ENCODE data around the gene ERFE. TPM values are rescaled to one million over a fixed set of nuclear protein-coding genes. Genes with fewer than 3 reads are reported as not detected.
"Not testable (repeated sequence)": the region's sequence is repeated elsewhere in the genome, so short reads cannot be mapped to it uniquely, and the experiment has no call there.

The ERFE gene
- total RNA-seq, 2 experiments from 2014 or later = 0.37 to 0.50 TPM

GRCh38 chr2:238165288-238165921, 6.6 kb downstream of the ERFE start:
- DNase-seq (no peak), ATAC-seq (no peak)
- peaks cover 3% of the 10 kb centered on the region for H3K4me1 Mint-ChIP-seq (ENCODE audit: low read depth)
- peaks cover 9% of the 10 kb centered on the region for H3K36me3 Mint-ChIP-seq (ENCODE audit: low read depth)
- H3K27me3 Mint-ChIP-seq (ENCODE audit: low read depth) = peaks cover 21% of the 10 kb centered on the region
- ChIA-PET POLR2A (no interaction called here), CTCF (no interaction called here)
- no peak overlapping the region for H3K4me3 Mint-ChIP-seq
- H3K27ac Mint-ChIP-seq = no peak overlapping the region
- no peaks in the 10 kb centered on the region for H3K9me3 Mint-ChIP-seq (ENCODE audit: insufficient read depth)

GRCh38 chr2:238166391-238167343, 7.9 kb downstream of the ERFE start:
- Mint-ChIP-seq H3K36me3 (ENCODE audit: low read depth) (peaks cover 12% of the 10 kb centered on the region), H3K27me3 (ENCODE audit: low read depth) (peaks cover 18% of the 10 kb centered on the region), H3K9me3 (ENCODE audit: insufficient read depth) (no peaks in the 10 kb centered on the region), H3K27ac (no peak overlapping the region), H3K4me3 (no peak overlapping the region), H3K4me1 (ENCODE audit: low read depth) (no peaks in the 10 kb centered on the region)
- no peak for ATAC-seq
- CTCF ChIA-PET = no interaction called here
- POLR2A ChIA-PET = interaction anchor here (1.3 kb wide), 1 partner anchor 28 kb away, joined by 6 read pairs; the partner anchor contains the start of gene KLHL30
- DNase-seq = no peak

DNA sequence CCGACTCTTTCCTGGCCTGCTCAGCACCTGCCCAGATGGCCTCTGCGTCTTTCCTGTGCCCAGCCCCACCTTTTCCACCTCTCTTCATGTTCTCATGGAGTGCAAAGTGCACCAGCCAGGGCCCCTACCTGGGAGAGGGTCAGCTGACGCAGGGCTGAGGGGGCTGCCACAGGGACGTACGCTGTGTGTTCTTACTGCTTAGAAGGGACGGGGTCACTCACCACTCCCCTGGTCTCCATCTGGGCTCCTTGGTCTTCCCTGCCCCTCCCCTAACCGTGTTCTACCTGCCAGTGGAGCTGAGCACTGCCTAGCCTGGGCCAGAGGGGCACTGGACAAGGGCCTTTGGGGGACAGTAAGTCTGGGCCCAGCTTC, 8.6 kb downstream of the ERFE start:
- Mint-ChIP-seq H3K36me3 (ENCODE audit: low read depth) (peaks cover 17% of the 10 kb centered on the region), H3K4me3 (no peak overlapping the region), H3K9me3 (ENCODE audit: insufficient read depth) (no peaks in the 10 kb centered on the region), H3K4me1 (ENCODE audit: low read depth) (no peaks in the 10 kb centered on the region), H3K27me3 (ENCODE audit: low read depth) (peaks cover 17% of the 10 kb centered on the region), H3K27ac (peak overlapping the region; percentile 15)
- ChIA-PET CTCF (no interaction called here), POLR2A (interaction anchor here (1.3 kb wide), 1 partner anchor 28 kb away, joined by 6 read pairs; the partner anchor contains the start of gene KLHL30)
- DNase-seq = no peak
- no peak for ATAC-seq

DNA sequence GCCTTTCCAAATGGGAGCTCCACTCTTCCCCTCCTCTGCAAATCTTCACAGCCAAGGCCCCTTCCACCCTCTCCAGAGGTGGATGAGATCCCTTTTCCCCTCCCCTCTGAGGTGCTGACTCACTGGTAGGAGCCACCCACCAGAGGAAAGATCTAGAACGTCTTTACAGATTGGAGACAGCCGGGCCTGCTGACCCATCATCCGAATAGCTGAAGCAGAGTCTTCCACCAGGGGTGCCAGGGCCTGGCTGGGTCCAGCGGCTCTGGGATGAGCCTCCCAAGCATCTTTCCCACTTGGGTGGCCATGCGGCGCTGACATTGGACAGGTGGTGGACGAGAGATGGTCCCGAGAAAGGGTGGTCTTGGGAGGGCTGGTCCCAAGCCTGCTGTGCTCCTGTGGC, 9.0 kb downstream of the ERFE start:
- CTCF ChIA-PET = no interaction called here
- Mint-ChIP-seq H3K27me3 (ENCODE audit: low read depth) (peaks cover 16% of the 10 kb centered on the region), H3K36me3 (ENCODE audit: low read depth) (peaks cover 21% of the 10 kb centered on the region), H3K4me1 (ENCODE audit: low read depth) (no peaks in the 10 kb centered on the region), H3K4me3 (no peak overlapping the region), H3K9me3 (ENCODE audit: insufficient read depth) (no peaks in the 10 kb centered on the region), H3K27ac (peak overlapping the region; percentile 15)
- POLR2A ChIA-PET = interaction anchor here (1.3 kb wide), 1 partner anchor 29 kb away, joined by 6 read pairs; the partner anchor contains the start of gene KLHL30
- DNase-seq (no peak), ATAC-seq (no peak)

DNA sequence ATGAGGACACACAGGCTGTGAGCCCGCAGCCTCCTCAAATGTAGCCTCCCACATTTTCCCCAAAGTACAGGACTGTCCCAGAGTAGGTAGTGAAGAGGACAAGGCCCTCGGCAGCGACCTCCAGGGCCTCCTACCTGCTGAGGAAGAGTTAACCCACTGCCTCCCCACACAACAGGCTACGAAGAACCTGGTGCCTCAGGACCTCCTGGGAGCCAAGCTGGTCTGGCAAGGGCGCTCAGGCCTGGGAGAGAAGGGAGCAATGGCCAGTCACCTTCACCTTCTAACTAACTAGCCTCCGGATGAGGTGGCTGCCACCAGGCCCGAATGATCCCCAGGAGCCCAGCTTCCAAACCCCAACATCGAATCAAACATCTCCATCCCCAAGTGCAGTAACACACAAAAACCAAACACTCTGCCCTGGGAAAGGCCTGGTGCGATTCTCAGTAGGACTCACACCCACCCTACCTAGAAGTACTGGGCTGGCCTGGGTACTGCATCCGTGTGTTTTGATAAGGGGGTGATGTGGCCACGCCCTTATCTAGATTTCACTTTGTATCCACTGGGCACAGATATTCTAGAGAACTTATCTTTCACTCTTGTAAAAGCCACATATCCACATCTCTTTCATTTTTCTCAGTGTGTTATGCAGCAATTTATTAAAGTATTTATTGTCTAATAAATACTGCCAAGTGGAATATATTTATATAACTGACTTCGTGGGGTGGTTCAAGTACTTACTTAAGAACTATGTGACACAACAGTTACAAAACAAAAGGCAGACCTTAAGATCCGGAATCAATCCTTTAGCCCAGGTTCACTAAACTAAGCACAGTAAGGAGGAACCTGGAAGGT, 9.7 kb downstream of the ERFE start:
- Mint-ChIP-seq H3K27ac (peak overlapping the region; percentile 30), H3K4me1 (ENCODE audit: low read depth) (no peaks in the 10 kb centered on the region), H3K36me3 (ENCODE audit: low read depth) (peaks cover 26% of the 10 kb centered on the region), H3K27me3 (ENCODE audit: low read depth) (peaks cover 9% of the 10 kb centered on the region), H3K9me3 (ENCODE audit: insufficient read depth) (no peaks in the 10 kb centered on the region), H3K4me3 (no peak overlapping the region)
- ATAC-seq (no peak), DNase-seq (no peak)
- CTCF ChIA-PET = no interaction called here
- POLR2A ChIA-PET = interaction anchor here (1.3 kb wide), 1 partner anchor 30 kb away, joined by 6 read pairs; the partner anchor contains the start of gene KLHL30

DNA sequence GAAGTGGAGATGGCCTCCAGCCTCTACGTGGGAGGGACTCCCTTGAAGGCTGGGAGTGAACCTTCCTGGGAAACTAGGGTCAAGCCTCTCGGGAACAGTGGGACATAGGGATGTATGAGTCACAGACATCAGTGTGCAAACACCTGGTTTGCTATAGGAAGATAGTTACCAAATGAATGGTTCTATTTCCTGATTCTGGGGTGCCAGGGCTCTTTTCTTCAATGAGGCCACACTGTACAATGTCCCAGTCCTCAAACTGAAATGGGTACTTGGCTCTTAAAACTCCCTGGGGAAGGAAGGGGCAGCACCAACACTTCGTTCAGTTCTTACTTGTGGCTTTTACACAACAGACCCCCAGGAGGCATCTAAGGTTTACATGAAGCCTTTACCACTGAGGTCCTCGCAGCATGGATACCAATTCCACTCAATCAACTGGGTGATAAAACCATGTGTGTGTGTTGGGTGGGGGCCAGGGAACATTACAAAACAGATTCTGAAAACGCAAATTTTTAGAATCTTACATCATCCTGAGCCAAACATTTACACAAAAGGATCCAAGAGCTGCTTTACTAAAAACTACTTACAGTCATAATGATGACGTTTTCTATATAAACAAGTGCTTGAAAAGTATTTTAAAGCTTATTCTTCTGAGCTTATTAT, 10.4 kb downstream of the ERFE start:
- CTCF ChIA-PET = interaction anchor here (0.8 to 1.3 kb wide), 2 partner anchors 8 to 94 kb away, joined by 3 to 4 read pairs; no protein-coding TSS in a partner anchor
- H3K4me1 Mint-ChIP-seq (ENCODE audit: low read depth) = no peaks in the 10 kb centered on the region
- no peak for ATAC-seq
- POLR2A ChIA-PET = no interaction called here
- peaks cover 26% of the 10 kb centered on the region for H3K36me3 Mint-ChIP-seq (ENCODE audit: low read depth)
- no peak for DNase-seq
- H3K9me3 Mint-ChIP-seq (ENCODE audit: insufficient read depth) = no peaks in the 10 kb centered on the region
- H3K27ac Mint-ChIP-seq = no peak overlapping the region
- H3K4me3 Mint-ChIP-seq = no peak overlapping the region
- peaks cover 9% of the 10 kb centered on the region for H3K27me3 Mint-ChIP-seq (ENCODE audit: low read depth)

GRCh38 chr2:238169708-238170251, 11.0 kb downstream of the ERFE start:
- POLR2A ChIA-PET = no interaction called here
- H3K9me3 Mint-ChIP-seq (ENCODE audit: insufficient read depth) = no peaks in the 10 kb centered on the region
- H3K4me1 Mint-ChIP-seq (ENCODE audit: low read depth) = no peaks in the 10 kb centered on the region
- H3K27ac Mint-ChIP-seq = no peak overlapping the region
- no peak overlapping the region for H3K4me3 Mint-ChIP-seq
- DNase-seq = no peak
- no peak for ATAC-seq
- H3K27me3 Mint-ChIP-seq (ENCODE audit: low read depth) = peaks cover 4% of the 10 kb centered on the region
- peaks cover 26% of the 10 kb centered on the region for H3K36me3 Mint-ChIP-seq (ENCODE audit: low read depth)
- CTCF ChIA-PET = interaction anchor here (0.8 to 1.3 kb wide), 2 partner anchors 9 to 94 kb away, joined by 3 to 4 read pairs; no protein-coding TSS in a partner anchor

GRCh38 chr2:238170386-238171071, 11.8 kb downstream of the ERFE start:
- no peaks in the 10 kb centered on the region for H3K9me3 Mint-ChIP-seq (ENCODE audit: insufficient read depth)
- POLR2A ChIA-PET = no interaction called here
- H3K4me1 Mint-ChIP-seq (ENCODE audit: low read depth) = no peaks in the 10 kb centered on the region
- ATAC-seq = no peak
- H3K4me3 Mint-ChIP-seq = no peak overlapping the region
- H3K36me3 Mint-ChIP-seq (ENCODE audit: low read depth) = peaks cover 26% of the 10 kb centered on the region
- no peak for DNase-seq
- H3K27ac Mint-ChIP-seq = no peak overlapping the region
- CTCF ChIA-PET = interaction anchor here (1.3 kb wide), 1 partner anchor 93 kb away, joined by 4 read pairs; no protein-coding TSS in a partner anchor
- H3K27me3 Mint-ChIP-seq (ENCODE audit: low read depth) = no peaks in the 10 kb centered on the region

DNA sequence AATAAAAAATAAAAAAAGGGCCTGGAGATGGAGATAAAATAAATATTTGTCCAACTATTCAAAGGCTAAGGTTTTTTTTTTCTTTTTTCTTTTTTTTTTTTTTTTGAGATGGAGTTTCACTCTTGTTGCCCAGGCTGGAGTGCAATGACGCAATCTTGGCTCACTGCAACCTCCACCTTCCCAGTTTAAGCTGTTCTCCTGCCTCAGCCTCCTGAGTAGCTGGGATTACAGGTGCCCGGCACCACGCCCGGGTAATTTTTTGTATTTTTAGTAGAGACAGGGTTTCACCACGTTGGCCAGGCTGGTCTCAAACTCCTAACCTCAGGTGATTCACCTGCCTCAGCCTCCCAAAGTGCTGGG, 12.3 kb downstream of the ERFE start:
- CTCF ChIA-PET; H3K27ac Mint-ChIP-seq; H3K4me1 Mint-ChIP-seq (ENCODE audit: low read depth); DNase-seq; H3K27me3 Mint-ChIP-seq (ENCODE audit: low read depth); POLR2A ChIA-PET; H3K9me3 Mint-ChIP-seq (ENCODE audit: insufficient read depth); H3K4me3 Mint-ChIP-seq; ATAC-seq: not testable (repeated sequence)
- peaks cover 29% of the 10 kb centered on the region for H3K36me3 Mint-ChIP-seq (ENCODE audit: low read depth)

DNA sequence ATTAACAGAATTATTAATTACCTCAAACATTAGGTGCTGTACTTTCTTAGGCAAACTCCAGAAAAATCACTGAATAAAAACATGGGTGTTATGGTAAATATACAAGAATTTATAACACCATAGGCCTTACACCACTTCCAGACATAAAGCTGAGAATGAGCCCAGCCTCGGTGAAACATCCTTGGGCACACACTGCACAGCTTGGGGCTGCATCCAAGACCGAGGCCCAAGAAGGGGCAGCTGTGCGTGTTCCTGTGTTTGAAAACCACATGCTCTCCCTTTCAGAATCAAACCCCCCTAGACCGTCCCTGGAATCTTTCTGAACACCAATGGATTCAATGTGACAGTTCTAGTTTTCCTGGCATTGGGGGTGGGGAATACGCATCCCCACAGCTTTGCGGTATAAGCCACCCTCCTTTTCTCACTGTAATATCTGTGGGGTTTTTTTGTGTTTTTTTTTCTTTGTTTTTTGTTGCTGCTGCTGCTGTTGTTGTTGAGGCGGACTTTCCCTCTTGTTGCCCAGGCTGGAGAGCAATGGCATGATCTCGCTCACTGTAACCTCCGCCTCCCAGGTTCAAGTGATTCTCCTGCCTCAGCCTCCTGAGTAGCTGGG, 12.9 kb downstream of the ERFE start:
- Mint-ChIP-seq H3K9me3 (ENCODE audit: insufficient read depth) (no peaks in the 10 kb centered on the region), H3K27me3 (ENCODE audit: low read depth) (no peaks in the 10 kb centered on the region), H3K4me1 (ENCODE audit: low read depth) (no peaks in the 10 kb centered on the region), H3K27ac (no peak overlapping the region), H3K4me3 (no peak overlapping the region), H3K36me3 (ENCODE audit: low read depth) (peaks cover 33% of the 10 kb centered on the region)
- CTCF ChIA-PET = no interaction called here
- POLR2A ChIA-PET = no interaction called here
- no peak for ATAC-seq
- no peak for DNase-seq

Measured in activated CD8-positive, alpha-beta T cell treated with anti-CD3 and anti-CD28 coated beads, Interleukin-2, amount 10 ng/mL, durations not matched to agents 7 days and 5 days (primary cell).